Loucy (cell line): ENCODE data around the gene RAB31.

Experiments
- EZH2phosphoT487 ChIP-seq: fragments of 200-600 bp; IDR thresholded peaks from 2 replicates; pipeline ENCODE4 v1.6.1; 2018; ENCODE audit warnings: antibody characterized with exemption, mild to moderate bottlenecking, moderate library complexity, borderline replicate concordance
- TF ChIP-seq, protein P1 (sequence below): fragments of 200-600 bp; sonication (generic); conservative IDR thresholded peaks from 2 replicates; pipeline ENCODE4 v1.5.1; 2014; ENCODE audit warnings: mild to moderate bottlenecking, antibody characterized with exemption, low read length

- TF ChIP-seq, protein P1, sequence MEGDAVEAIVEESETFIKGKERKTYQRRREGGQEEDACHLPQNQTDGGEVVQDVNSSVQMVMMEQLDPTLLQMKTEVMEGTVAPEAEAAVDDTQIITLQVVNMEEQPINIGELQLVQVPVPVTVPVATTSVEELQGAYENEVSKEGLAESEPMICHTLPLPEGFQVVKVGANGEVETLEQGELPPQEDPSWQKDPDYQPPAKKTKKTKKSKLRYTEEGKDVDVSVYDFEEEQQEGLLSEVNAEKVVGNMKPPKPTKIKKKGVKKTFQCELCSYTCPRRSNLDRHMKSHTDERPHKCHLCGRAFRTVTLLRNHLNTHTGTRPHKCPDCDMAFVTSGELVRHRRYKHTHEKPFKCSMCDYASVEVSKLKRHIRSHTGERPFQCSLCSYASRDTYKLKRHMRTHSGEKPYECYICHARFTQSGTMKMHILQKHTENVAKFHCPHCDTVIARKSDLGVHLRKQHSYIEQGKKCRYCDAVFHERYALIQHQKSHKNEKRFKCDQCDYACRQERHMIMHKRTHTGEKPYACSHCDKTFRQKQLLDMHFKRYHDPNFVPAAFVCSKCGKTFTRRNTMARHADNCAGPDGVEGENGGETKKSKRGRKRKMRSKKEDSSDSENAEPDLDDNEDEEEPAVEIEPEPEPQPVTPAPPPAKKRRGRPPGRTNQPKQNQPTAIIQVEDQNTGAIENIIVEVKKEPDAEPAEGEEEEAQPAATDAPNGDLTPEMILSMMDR: no peak
- TF ChIP-seq EZH2phosphoT487: no peak
These were observed 27.8 kb downstream of the RAB31 start for GRCh38 chr18:9735879-9736278.
